Fibroblast of peridontal ligament (primary cell): ENCODE data around the gene SH2D1A.
"Not testable (repeated sequence)": the region's sequence is repeated elsewhere in the genome, so short reads cannot be mapped to it uniquely, and the experiment has no call there.

Experiments used
- DNase-seq: peaks from one replicate; pipeline ENCODE4 v3.0.0-alpha.2; 2010; ENCODE audit errors: extremely low read depth

The SH2D1A gene

DNA sequence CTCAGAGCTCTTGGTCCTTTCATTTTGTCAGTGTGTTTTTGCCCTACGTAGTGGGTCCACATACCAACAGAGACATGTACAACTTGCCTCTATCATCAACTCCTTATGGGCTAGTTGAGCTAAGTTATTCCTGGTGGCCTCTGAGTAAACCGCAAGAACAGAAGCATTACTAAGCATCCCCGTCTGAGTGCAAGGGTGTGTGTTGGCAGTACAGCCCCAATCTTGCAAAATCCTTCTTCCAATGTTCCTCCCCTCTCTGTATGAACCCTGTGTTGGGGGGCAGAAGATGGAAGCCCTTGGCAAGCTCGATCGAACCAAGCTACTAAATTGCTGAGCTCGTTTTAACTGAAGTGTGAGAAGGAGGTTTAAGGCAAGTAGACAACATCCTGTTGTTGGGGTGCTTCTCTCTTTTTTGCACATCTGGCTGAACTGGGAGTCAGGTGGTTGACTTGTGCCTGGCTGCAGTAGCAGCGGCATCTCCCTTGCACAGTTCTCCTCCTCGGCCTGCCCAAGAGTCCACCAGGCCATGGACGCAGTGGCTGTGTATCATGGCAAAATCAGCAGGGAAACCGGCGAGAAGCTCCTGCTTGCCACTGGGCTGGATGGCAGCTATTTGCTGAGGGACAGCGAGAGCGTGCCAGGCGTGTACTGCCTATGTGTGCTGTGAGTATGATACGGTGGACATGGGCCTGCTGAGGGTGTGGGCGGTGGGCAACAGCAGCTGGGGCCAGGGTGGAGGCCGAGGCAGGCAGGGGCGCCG, at the start of gene SH2D1A:
TSS of gene SH2D1A (plus strand) at position 447 of the 760 bp plus-strand sequence. CDS start at position 527, 80 bp downstream.
- no peak for DNase-seq

DNA sequence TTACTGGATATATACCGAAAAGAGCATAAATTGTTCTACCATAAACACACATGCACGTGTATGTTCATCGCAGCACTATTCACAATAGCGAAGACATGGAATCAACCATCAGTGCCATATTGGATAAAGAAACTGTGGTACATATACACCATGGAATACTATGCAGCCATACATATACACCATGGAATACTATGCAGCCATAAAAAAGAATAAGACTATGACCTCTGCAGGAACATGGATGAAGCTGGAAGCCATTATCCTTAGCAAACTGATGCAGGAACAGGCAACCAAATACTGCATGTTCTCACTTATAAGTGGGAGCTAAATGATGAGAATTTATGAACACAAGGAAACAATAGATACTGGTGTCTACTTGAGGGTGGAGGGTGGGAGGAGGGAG, 47.0 kb upstream of the SH2D1A start:
- DNase-seq: not testable (repeated sequence)

DNA sequence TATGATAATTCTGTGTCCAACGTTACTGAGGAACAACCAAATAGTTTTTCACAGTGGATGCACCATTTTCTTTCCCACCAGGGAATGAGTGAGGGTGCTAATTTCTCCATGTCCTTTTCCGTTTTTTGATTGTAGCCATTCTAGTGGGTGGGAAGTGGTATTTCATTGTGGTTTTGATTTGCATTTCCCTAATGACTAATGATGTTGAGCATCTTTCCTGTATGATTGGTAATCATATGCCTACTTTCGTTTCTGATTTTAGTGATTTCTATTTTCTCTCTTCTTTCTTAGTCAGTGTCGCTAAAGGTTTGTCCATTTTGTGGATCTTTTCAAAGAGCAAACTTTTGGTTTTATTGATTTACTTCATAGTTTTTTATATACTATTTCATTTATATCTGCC, 46.0 kb upstream of the SH2D1A start:
- DNase-seq: no peak

DNA sequence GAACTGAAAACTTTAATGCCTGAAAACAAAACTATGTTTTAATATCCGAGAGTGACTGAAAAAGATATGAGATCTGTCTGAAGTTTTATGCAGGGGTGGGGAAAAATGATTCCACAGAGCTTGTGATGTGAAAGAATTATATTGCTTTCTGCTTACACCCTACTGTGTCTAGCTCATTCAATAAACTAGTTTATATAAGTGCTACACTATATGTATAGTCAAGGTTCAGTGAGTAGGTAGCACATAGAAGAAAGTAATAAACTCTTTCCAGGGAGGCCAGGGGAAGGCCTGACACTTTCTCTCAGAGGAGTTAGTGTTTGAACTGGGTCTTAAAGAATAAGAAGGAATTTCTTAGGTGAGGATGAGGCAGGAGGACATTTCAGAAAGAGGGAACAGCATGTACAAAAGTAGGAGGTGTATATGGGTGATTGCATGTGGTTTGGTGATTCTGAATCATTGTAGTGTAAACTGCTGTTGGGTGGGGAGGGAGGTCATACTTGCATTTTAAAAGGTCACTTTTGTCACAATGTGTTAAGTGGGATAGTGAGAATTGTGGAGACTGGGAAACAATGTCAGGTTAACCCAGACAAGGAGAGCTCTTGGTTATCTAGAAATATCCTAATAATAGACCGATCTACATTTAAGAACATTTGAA, 39.0 kb upstream of the SH2D1A start:
- DNase-seq: no peak

DNA sequence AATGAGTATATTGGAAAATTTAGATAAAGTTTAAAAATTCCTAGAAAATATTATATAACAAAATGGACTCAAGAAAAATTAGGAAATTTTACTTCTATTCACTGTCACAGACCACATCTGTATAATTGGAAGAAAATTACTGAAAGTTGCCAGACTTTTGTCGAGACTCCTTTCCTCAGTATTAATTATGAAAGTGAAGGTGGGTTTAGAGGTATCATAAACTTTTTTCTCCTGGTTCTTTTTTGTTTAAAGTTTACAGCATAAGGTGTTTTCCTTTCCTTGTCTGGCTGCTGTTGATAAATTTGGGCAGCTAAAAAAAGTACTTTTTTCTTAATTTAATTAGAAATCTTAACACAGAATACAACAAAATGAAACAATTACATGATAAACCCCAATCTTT, 20.6 kb upstream of the SH2D1A start:
- DNase-seq: no peak

DNA sequence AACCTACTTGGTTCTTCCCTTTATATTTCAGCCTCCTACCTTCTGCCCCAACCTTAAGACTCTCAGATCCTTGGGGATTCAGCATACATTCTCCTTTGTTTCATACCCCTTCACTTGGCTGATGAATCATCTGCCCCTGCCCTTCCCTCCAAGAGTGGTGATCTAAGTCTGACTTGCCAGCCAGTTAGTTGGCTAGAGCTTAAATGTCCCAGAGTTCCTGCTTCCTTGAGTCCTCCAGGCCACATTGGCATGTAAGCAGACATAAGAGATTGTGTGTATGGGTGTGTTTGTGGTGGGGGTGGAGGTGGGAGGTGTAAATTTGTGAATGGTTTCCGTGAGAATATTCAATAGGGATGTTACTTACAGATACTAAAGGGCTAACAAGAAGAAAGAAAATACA, 17.6 kb upstream of the SH2D1A start:
- DNase-seq: no peak

DNA sequence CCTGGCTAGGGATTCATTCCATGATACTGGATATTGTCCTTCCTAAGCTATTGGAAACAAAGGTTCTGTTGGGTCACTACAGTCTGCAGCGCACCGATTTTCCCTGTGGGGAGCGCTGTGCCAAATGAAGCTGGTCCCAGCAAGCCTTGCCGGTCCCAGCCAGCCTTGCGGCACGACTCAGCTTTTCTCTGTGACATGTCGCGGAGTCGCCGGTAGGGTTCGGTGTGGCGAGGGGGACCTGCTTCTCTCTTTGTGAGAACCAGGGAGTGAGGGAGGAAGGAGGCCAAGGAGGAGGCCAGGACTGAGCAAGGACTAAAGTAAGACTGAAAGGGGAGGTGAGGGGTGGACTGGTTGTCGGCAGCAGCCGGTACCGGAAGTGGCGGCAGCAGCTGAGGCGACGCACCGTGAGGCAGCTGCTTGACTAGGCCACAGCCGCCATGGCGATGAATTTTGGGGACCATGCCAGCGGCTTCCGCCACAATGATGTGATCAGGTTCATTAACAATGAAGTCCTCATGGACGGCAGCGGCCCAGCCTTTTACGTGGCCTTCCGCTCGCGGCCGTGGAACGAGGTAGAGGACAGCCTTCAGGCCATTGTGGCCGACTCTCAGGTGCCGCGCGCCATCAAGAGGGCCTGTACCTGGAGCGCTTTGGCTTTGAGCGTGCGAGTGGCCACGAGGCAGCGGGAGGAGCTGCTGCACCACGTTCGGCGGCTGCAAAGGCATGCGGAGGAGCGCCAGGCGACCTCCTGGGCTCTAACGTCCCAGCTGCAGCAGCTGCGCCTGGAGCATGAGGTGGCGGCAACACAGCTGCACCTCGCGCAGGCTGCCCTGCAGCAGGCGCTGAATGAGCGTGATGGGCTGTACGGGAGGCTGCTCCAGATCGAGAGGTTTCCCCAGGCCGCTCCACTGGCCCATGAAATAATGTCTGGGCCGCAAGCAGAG, 13.6 kb upstream of the SH2D1A start, which contains the start of gene TEX13D:
TSS of gene TEX13D (plus strand) at position 180 of the 944 bp plus-strand sequence. CDS start at position 438, 258 bp downstream.
- no peak for DNase-seq

DNA sequence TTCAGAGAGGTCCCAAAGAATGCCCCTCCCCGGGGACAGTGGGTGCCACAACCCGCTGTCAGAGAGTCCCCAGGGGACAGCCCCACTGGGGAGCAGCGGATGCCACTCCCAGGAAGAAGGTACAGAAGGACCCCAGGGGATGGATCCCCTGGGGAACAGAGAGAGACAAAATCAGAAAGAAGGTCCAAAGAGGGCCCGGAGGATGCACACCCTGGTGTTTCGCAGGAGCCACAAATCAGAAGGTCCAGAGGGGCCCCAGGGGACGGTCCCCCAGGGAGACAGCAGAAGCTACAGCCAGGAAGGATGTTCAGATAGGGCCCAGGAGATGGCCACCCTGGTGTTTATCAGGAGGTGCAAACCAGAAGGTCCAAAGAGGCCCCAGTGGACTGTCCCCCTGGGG, 12.5 kb upstream of the SH2D1A start:
- DNase-seq: no peak

DNA sequence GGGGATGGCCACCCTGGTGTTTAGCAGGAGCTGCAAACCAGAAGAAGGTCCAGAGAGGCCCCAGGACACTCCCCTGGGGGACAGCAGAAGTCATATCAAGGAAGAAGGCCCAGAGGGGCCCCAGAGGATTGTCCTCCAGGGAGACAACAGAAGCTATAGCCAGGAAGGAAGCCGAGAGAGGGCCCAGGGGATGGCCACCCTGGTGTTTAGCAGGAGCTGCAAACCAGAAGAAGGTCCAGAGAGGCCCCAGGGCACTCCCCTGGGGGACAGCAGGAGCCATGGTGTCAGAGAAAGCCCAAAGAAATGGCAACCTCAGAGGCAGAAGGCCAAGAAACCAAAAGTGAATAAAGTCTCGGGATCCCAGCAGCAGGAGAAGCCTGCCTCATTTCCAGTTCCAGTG, 11.8 kb upstream of the SH2D1A start:
- not testable (repeated sequence) for DNase-seq

DNA sequence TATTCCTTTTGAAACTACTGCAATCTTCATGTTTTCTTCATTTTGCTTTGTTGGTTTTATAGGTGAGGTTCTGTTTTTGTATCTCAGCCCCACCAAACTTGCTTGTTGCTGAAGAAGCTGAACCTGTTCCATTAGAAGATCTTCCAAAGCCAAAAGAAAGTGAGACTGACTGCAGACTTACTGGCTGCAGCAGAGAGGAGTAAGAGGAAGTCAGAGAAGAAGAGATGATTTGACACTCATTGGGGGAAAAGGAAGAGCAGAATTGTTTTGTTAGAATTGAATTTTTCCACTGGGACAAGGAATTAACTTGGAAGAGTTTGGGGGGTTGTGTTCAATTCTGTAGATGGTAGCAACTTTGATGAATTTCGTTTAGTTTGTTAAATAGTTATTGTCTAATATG, 10.8 kb upstream of the SH2D1A start:
- no peak for DNase-seq

DNA sequence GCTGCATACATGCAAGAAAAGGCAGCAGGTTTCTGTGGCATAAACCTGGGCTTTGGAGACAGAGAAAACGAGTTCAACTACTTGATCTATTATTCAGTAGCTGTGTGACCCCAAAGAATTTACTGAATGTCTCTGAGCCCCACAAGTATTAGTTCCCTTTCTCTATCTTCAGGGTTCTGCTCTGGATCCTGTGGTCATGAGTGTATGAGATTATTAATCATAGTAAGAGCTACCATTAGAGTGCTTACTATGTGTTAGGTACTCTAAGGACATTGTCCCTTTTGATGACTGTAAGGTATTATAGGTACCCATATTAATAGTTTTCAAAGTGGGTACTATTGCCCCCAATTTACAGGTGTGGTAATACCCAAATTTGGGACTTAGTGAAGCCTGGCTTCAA, 8.4 kb upstream of the SH2D1A start:
- DNase-seq: no peak

DNA sequence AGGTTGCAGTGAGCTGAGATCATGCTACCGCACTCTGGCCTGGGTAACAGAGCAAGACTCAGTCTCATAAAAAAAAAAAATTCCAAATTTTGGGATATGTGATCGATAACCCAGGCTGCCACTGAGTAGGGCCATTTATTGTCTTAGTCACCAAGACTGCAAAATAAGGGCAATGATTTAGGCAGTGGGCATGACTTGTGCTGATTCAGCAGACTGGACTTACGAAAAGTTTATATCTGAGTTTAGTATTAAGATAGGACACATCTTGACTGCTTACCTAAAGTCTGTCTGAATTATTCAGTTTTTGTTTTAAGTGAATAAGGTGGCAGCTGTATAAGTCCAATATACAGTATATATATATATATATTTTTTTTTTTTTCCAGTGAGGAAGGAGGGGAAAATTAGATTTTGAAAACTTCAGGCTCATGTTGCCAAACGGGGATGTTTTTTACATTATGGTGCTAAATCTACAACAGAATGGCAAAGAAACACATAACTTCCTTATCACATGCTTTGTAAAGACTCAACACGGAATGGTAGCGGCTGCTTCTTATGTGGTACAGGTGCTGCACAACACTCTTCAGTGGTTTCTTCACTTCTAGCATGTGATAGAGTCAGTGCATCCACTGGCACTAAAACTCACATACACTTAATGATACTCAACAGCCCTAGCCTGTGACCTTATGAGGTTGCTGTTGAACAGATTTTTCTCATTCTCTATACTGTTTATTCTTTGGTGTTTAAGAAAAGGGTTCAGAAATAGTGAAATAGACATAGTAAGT, 7.4 kb upstream of the SH2D1A start:
- DNase-seq: no peak

DNA sequence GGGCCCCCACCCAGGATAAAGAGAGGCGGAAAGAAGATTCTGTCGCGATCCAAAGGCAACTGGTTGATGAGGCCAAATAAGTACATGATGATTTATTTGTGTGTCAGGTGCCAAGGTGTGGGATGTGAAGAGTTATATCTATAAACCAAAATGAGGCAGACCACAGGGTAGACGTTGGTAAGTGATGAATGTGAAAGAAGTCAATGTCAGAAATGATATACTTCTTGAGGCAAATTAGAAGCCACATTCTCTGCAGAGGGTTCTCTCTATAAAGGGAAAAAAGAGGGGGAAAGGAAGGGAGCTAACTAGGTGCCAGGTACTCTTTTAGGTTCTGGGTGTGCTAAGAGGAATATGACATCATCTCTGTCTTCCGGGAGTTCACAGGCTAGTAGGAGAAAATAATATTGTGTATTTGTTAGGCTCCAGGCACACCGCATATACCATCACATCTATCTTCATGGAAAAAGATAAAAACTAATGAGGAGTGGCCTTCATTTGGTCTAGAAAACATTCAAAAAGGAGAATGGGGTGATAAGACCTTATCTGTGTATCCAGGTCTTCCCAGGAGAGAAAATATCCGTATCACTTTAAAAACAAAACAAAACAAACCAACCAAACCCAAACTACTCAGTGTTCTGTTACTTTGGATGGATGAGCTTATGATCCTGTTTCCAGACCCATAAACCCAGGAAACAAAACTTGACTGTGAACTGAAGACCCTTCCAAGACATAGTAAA, 4.8 kb upstream of the SH2D1A start:
- no peak for DNase-seq

DNA sequence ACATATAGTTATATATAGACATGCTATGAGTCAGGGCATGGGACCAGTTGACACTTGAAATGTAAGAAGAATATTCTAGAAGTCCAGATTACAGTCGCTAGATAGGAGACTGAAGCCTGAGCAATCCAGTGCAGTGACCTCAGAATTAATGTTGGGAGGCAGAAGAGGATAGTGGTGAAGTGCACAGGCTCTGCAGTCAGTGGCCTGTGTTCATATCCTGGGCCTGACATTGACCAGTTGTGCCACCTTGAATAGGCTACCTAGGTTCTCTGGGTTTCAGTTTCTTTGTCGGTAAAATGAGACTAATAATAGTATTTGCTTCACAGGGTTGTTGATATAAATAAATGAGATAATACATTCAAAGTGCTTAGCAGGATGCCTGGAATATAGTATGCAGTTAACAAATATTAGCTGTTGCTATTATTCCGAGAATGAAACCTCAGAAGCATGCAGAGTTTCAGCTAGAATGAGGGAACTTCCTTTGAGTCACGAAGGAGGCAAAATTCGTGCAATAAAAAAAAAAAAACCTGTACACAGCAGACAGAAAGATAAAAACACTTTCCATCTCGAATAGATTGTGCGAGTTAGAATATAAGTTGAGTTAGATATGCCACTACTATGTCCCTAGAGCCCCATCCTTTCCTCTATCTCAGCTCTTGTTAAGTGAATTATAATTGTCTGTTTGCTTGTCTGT, 4.0 kb upstream of the SH2D1A start:
- DNase-seq: no peak

DNA sequence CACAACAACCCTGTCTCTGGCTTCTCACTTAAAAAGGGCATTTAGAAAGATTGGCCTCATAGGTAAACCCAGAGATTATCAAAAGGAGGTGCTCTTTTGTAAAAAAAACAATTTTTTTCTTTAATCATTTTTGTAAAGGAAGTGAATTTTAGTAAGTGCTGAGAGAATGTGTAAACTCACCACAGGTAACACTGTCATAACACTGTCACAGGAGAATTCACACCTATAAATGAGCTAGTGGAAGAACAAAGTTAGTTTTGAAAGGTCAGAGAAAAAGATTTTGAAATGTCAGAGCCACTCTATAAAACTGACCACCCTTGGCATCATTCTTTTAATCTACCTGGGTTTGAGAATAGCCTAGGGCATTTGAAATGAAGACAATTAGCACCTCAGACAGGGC, 3.3 kb upstream of the SH2D1A start:
- DNase-seq: no peak

DNA sequence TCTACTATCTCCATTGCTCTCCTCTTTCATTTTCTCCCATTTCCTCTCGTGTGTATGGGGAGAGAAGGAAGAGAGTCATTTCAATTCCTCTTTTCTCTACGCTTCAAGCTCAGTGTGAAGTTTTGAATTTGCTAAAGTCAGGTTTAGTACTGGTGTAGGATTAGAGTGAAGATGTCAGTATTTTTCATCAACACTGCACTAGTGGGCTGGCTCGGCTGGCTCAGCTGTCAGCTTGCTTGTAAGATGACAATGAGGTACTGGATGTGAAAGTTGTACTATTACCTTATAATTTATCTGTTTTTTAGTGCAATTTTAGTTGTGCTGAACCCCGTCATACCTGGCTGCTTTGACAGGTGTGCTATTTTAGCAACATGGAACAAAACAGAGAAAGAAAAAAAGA, 2.1 kb upstream of the SH2D1A start:
- no peak for DNase-seq

DNA sequence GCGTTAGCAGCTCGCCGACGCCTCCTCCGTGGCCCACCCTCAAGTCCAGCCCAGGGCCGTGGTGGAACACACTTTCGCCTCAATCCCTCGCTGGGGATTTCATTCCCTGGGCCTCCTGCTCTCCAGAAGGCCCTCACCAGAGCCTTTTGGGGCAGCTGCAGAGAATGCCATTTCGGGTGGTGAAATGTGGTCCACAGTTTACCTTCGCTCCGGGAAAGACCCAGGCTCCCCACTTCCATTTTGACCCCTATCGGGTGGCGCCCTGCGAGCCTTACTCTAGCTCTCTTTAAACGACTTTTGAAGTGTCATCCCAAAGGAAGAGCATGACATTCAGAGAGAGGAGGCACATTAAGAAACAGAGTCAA, 496 bp downstream of the SH2D1A start:
- no peak for DNase-seq

DNA sequence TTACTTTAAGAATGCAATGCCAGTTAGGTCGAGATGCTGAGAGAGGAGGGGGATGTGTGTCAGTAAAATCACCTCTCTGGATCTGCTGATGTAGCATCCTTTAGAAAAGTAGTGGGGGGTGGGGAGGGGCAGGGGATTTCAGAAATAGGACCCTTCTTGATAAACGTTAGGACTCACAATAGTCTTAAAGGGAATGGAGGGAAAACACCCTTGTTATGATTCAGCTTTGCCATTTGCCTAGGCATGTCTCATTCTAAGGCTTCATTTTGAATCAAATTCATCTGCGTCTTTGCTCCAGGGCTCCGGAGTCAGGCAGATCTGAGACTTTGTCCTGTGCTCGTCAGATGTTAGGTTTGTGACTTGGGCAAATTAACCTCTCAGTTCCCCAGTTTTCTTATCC, 879 bp downstream of the SH2D1A start:
- no peak for DNase-seq

DNA sequence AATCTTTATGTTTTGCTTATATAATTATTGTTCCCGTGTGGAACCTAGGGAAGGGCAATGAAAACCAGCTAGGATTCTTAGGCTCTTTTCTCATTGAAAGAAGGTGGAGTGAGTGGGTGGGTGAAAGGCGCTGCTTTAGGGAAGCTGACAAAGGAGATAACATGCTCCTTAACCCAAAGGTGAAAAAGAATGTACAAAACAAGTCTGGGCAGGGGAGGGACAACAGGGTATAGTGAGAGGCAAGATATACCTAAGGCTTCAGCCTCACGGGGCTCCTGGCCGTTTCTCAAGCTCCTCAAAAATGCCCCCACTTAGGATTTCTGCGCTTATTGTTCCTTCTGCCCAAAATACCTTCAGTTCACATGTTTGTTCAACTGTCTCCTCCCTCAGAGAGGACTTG, 1.8 kb downstream of the SH2D1A start:
- DNase-seq: no peak

DNA sequence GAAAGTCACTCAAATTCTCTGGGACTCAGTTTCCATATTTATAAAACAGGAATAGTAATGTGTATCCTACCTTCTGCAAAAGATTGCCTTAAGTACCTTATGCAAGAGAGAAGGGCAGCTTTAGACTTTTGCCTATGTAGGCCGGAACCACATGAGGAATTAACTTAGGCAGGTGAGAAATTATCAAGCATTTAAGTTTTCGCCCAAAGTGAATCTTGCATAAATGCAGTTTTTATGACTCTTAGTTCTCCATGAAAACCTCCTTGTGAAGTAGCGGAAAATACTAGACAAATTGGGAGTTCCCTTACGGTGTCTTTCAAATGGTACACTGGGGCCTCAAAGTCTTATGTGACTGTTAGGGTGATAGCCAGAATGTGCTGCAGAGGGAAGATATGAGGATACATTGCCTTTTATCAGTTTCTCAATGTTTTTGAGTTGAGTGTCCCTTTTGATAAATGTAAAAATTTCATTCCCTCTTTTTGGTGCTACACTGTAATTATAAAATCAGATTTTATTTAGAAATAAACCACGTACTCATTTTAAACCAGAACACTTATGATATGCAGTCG, 2.6 kb downstream of the SH2D1A start:
- DNase-seq: no peak
